ENCODE results near the gene PIGA.
A peak's percentile ranks its signal among the peaks of the same experiment; 100 is the strongest.

Gene PIGA

DNA sequence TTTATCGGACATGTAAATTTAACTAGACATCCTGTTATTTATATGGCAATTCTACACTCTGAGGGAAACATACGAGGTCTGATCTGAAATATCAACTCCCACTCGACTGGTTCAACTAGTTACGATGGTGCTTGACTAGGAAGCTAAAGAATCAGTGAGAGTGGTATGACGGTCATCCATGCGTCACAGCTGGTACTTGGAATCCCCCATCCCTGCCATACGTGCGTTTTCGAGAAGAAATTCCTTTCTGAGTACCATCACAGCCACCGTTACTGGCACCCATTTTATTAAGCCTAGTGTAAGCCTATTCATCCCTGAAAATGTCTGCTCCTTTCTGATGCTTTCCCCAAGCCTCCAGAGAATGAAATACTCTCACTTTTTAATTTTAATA lies 695 bp upstream of the PIGA start:
- peak overlapping the region; percentile 58 for H3K9ac ChIP-seq (ENCODE audit: low read depth, low read length, poor library complexity, severe bottlenecking)
- peak overlapping the region; percentile 80 for H3K4me3 ChIP-seq (ENCODE audit: low read length, poor library complexity, severe bottlenecking)
- H2AFZ ChIP-seq (ENCODE audit: low read length): peak overlapping the region; percentile 88
- no peaks in the 10 kb centered on the region for H3F3A ChIP-seq (ENCODE audit: low read depth)
- H3K4me1 ChIP-seq (ENCODE audit: insufficient read depth, low read length, poor library complexity, severe bottlenecking): peaks cover 9% of the 10 kb centered on the region
- H3K9me3 ChIP-seq (ENCODE audit: insufficient read depth, low read depth, low read length): no peaks in the 10 kb centered on the region
- TF ChIP-seq EZH2phosphoT487 (IDR thresholded peaks at IDR 0.05; ENCODE audit: borderline replicate concordance) (no peak), CTCF (conservative IDR thresholded peaks at IDR 0.05; ENCODE audit: low read length) (no peak)
- H3K4me2 ChIP-seq (ENCODE audit: low read depth, low read length, poor library complexity, severe bottlenecking): peak overlapping the region; percentile 89
- H3K27me3 ChIP-seq (ENCODE audit: insufficient read depth, low read length, poor library complexity, severe bottlenecking): no peaks in the 10 kb centered on the region
- peaks cover 5% of the 10 kb centered on the region for H4K20me1 ChIP-seq (ENCODE audit: insufficient read depth, low read length, poor library complexity, severe bottlenecking)
- H3K36me3 ChIP-seq (ENCODE audit: insufficient read depth, low read length): peaks cover 8% of the 10 kb centered on the region; the same call in 1 of the 2 replicates
- no peaks in the 10 kb centered on the region for H3K9me2 ChIP-seq (replicated peaks; ENCODE audit: low read depth, low read length)
- H3K79me2 ChIP-seq (ENCODE audit: insufficient read depth, low read length): peaks cover 31% of the 10 kb centered on the region

- H3K4me3 ChIP-seq (ENCODE audit: low read length, poor library complexity, severe bottlenecking): peak overlapping the region; percentile 92
- H3K36me3 ChIP-seq (ENCODE audit: insufficient read depth, low read length): peaks cover 10% of the 10 kb centered on the region; the same call in 1 of the 2 replicates
- peaks cover 5% of the 10 kb centered on the region for H4K20me1 ChIP-seq (ENCODE audit: insufficient read depth, low read length, poor library complexity, severe bottlenecking)
- no peaks in the 10 kb centered on the region for H3F3A ChIP-seq (ENCODE audit: low read depth)
- TF ChIP-seq EZH2phosphoT487 (IDR thresholded peaks at IDR 0.05; ENCODE audit: borderline replicate concordance) (no peak), CTCF (conservative IDR thresholded peaks at IDR 0.05; ENCODE audit: low read length) (no peak)
- peaks cover 9% of the 10 kb centered on the region for H3K4me1 ChIP-seq (ENCODE audit: insufficient read depth, low read length, poor library complexity, severe bottlenecking)
- H2AFZ ChIP-seq (ENCODE audit: low read length): peak overlapping the region; percentile 75; the same call in 1 of the 2 replicates
- H3K9me2 ChIP-seq (replicated peaks; ENCODE audit: low read depth, low read length): no peaks in the 10 kb centered on the region
- H3K9me3 ChIP-seq (ENCODE audit: insufficient read depth, low read depth, low read length): no peaks in the 10 kb centered on the region
- peaks cover 31% of the 10 kb centered on the region for H3K79me2 ChIP-seq (ENCODE audit: insufficient read depth, low read length)
- no peaks in the 10 kb centered on the region for H3K27me3 ChIP-seq (ENCODE audit: insufficient read depth, low read length, poor library complexity, severe bottlenecking)
- H3K4me2 ChIP-seq (ENCODE audit: low read depth, low read length, poor library complexity, severe bottlenecking): peak overlapping the region; percentile 85
- H3K9ac ChIP-seq (ENCODE audit: low read depth, low read length, poor library complexity, severe bottlenecking): peak overlapping the region; percentile 89
Observed at GRCh38 chrX:15334561-15334960, 762 bp downstream of the PIGA start.

DNA sequence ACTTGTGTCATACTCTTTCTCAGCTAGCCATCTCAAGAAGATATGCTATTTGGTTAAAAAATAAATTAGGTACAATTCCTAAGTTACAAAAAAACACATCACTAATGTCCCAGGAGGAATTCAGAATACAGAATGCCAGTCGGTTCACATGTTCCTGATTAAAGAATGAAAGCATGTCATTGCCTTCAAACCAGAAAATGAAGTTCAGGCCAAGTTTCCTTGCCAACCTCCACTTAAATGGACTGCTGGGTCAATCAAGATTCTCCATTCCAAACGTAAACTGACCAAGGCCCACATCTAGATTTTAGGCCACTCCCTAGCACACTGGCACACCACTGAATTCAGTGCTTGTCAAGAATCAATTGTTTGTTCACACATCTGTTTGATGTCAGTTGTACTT lies 6.5 kb downstream of the PIGA start:
- no peaks in the 10 kb centered on the region for H3K27me3 ChIP-seq (ENCODE audit: insufficient read depth, low read length, poor library complexity, severe bottlenecking)
- no peaks in the 10 kb centered on the region for H3K9me2 ChIP-seq (replicated peaks; ENCODE audit: low read depth, low read length)
- H3K4me3 ChIP-seq (ENCODE audit: low read length, poor library complexity, severe bottlenecking): no peak overlapping the region
- H3K9ac ChIP-seq (ENCODE audit: low read depth, low read length, poor library complexity, severe bottlenecking): no peak overlapping the region
- no peak for TF ChIP-seq EZH2phosphoT487 (IDR thresholded peaks at IDR 0.05; ENCODE audit: borderline replicate concordance)
- TF ChIP-seq CTCF (conservative IDR thresholded peaks at IDR 0.05; ENCODE audit: low read length): no peak
- no peaks in the 10 kb centered on the region for H3F3A ChIP-seq (ENCODE audit: low read depth)
- H3K9me3 ChIP-seq (ENCODE audit: insufficient read depth, low read depth, low read length): no peaks in the 10 kb centered on the region
- no peak overlapping the region for H2AFZ ChIP-seq (ENCODE audit: low read length)
- H3K36me3 ChIP-seq (ENCODE audit: insufficient read depth, low read length): peaks cover 14% of the 10 kb centered on the region; the same call in 1 of the 2 replicates
- H3K4me2 ChIP-seq (ENCODE audit: low read depth, low read length, poor library complexity, severe bottlenecking): no peak overlapping the region
- no peaks in the 10 kb centered on the region for H4K20me1 ChIP-seq (ENCODE audit: insufficient read depth, low read length, poor library complexity, severe bottlenecking)
- H3K79me2 ChIP-seq (ENCODE audit: insufficient read depth, low read length): peaks cover 16% of the 10 kb centered on the region
- H3K4me1 ChIP-seq (ENCODE audit: insufficient read depth, low read length, poor library complexity, severe bottlenecking): peaks cover 4% of the 10 kb centered on the region

Data from Loucy (cell line).